H1 (cell line): ENCODE measurements around the gene NUDT6.

Experiments used
- CBX5 ChIP-seq: fragments of 300-800, 300-1000 bp; sonication (generic); IDR thresholded peaks from 2 replicates; pipeline ENCODE4 v1.7.1; 2016; ENCODE audit warnings: antibody characterized with exemption, low read length, low read depth
- CHD2 ChIP-seq: IDR thresholded peaks from 2 replicates; pipeline ENCODE4 v1.6.1; 2012; ENCODE audit warnings: low read length, improper control_type of control experiment
- CTCF ChIP-seq, 3 experiments: IDR thresholded peaks; 1 replicate in 2 of 3; 2 replicates in 1 of 3; pipeline versions ENCODE4 v1.5.1 to v1.6.1; 2011; ENCODE audit warnings: low read length in 3 of 3, mild to moderate bottlenecking in 3 of 3, inconsistent platforms in 2 of 3, low read depth in 1 of 3, moderate library complexity in 1 of 3; ENCODE audit not compliant: insufficient read depth in 1 of 3; ENCODE audit errors: control extremely low read depth in 1 of 3
- EZH2 ChIP-seq: fragments of 200-600 bp; sonication (generic); IDR thresholded peaks from 2 replicates; pipeline ENCODE4 v1.7.1; 2012; ENCODE audit warnings: low read depth, mild to moderate bottlenecking, moderate library complexity, low read length, inconsistent platforms; ENCODE audit not compliant: severe bottlenecking
- JUN ChIP-seq: IDR thresholded peaks from 2 replicates; pipeline ENCODE4 v1.6.1; 2011; ENCODE audit warnings: low read depth, mild to moderate bottlenecking, improper control_type of control experiment, low read length
- JUND ChIP-seq: IDR thresholded peaks from 2 replicates; pipeline ENCODE4 v1.6.1; 2011; ENCODE audit warnings: mild to moderate bottlenecking, improper control_type of control experiment, low read length
- POLR2A ChIP-seq, 2 experiments: IDR thresholded peaks; 1 replicate in 1 of 2; 2 replicates in 1 of 2; pipeline ENCODE4 v1.6.1; 2011; ENCODE audit warnings: low read depth in 2 of 2, low read length in 2 of 2, mild to moderate bottlenecking in 2 of 2; ENCODE audit errors: control extremely low read depth in 1 of 2
- SP1 ChIP-seq: IDR thresholded peaks from 2 replicates; pipeline ENCODE4 v1.6.1; 2011; ENCODE audit warnings: low read depth, low read length
- SP2 ChIP-seq: IDR thresholded peaks from 2 replicates; pipeline ENCODE4 v1.6.1; 2012; ENCODE audit warnings: mild to moderate bottlenecking, low read length, inconsistent platforms
- SUZ12 ChIP-seq: fragments of 200-600 bp; sonication (generic); IDR thresholded peaks from 2 replicates; pipeline ENCODE4 v1.6.1; 2012; ENCODE audit warnings: mild to moderate bottlenecking, inconsistent platforms, low read length, moderate library complexity, mixed read lengths

- TF ChIP-seq CTCF (IDR thresholded peaks at IDR 0.05; ENCODE audit: control extremely low read depth in 1 of 3, insufficient read depth in 1 of 3, low read depth in 1 of 3, low read length in 3 of 3) = no peak
- no peak for TF ChIP-seq POLR2A (IDR thresholded peaks at IDR 0.05; ENCODE audit: control extremely low read depth in 1 of 2, low read depth in 2 of 2, low read length in 2 of 2)
- no peak for TF ChIP-seq JUND
- no peak for TF ChIP-seq EZH2
- no peak for TF ChIP-seq CHD2
- no peak for TF ChIP-seq SP1
- no peak for TF ChIP-seq SP2
- TF ChIP-seq SUZ12 = no peak
- no peak for TF ChIP-seq JUN
- TF ChIP-seq CBX5 = no peak
Measured at GRCh38 chr4:122921300-122921699, 1.1 kb downstream of the NUDT6 start.
